HG02943 (cell line): ENCODE results near the gene NPL.

Source experiments
- ATAC-seq: cut with Tn5 transposase; IDR thresholded peaks from one replicate; pipeline ENCODE4 v1.9.1; 2021; ENCODE audit warnings: mild to moderate bottlenecking, low read depth, moderate library complexity; ENCODE audit not compliant: unreplicated experiment

Gene NPL

GRCh38 chr1:182811975-182812722 is 22.6 kb downstream of the NPL start:
- ATAC-seq: no peak

GRCh38 chr1:182816863-182817262 is 27.3 kb downstream of the NPL start:
- ATAC-seq: no peak

GRCh38 chr1:182817802-182818201 is 28.2 kb downstream of the NPL start:
- ATAC-seq: no peak

GRCh38 chr1:182823220-182823619 is 33.6 kb downstream of the NPL start:
- no peak for ATAC-seq

- no peak for ATAC-seq
These were observed 37.3 kb downstream of the NPL start for GRCh38 chr1:182826892-182827291.

GRCh38 chr1:182829285-182829932 is 39.8 kb downstream of the NPL start:
- ATAC-seq: no peak

- no peak for ATAC-seq
These were observed 43.7 kb downstream of the NPL start for GRCh38 chr1:182833271-182833670.

- ATAC-seq: no peak
These were observed 44.8 kb downstream of the NPL start for GRCh38 chr1:182834326-182834725.

- ATAC-seq: no peak
These were observed 46.2 kb downstream of the NPL start for GRCh38 chr1:182835806-182836205.

GRCh38 chr1:182839209-182840066 is 49.9 kb downstream of the NPL start, which contains the start of gene DHX9:
Gene DHX9 (plus strand): TSS chr1:182839347. CDS start chr1:182842567, 3,220 bp downstream.
- peak; percentile 75 for ATAC-seq

GRCh38 chr1:182841368-182841988 is 51.9 kb downstream of the NPL start:
- ATAC-seq: no peak

- no peak for ATAC-seq
These were observed 52.7 kb downstream of the NPL start for GRCh38 chr1:182842265-182842664.

- ATAC-seq: no peak
These were observed 55.8 kb downstream of the NPL start for GRCh38 chr1:182845379-182845778.

GRCh38 chr1:182845894-182846293 is 56.3 kb downstream of the NPL start:
- ATAC-seq: no peak

GRCh38 chr1:182847105-182847504 is 57.5 kb downstream of the NPL start:
- ATAC-seq: no peak

- ATAC-seq: no peak
These were observed 59.2 kb downstream of the NPL start for GRCh38 chr1:182848736-182849135.

GRCh38 chr1:182850319-182850718 is 60.7 kb downstream of the NPL start:
- ATAC-seq: no peak

- ATAC-seq: no peak
These were observed 62.3 kb downstream of the NPL start for GRCh38 chr1:182851825-182852224.

GRCh38 chr1:182855911-182856310 is 66.3 kb downstream of the NPL start:
- no peak for ATAC-seq

GRCh38 chr1:182857212-182857611 is 67.6 kb downstream of the NPL start:
- ATAC-seq: no peak

- ATAC-seq: no peak
These were observed 71.1 kb downstream of the NPL start for GRCh38 chr1:182860658-182861057.
